GM06990 (cell line): Measurements from ENCODE around the gene NOS1.

ENCODE experiments used
- DNase-seq: peaks from one replicate; pipeline ENCODE4 v3.0.0-alpha.2; 2011; ENCODE audit not compliant: insufficient read length; ENCODE audit errors: extremely low read depth
- H3K27me3 ChIP-seq: replicated peaks from 2 replicates; pipeline ENCODE4 v1.6.0; 2011; ENCODE audit warnings: low read length; ENCODE audit not compliant: control insufficient read depth, insufficient read depth
- H3K36me3 ChIP-seq: 2 replicates; pipeline ENCODE4 v1.5.1; 2011; ENCODE audit warnings: low read length; ENCODE audit not compliant: control insufficient read depth, insufficient read depth
- H3K4me3 ChIP-seq: replicated peaks from 2 replicates; pipeline ENCODE4 v1.5.1; 2011; ENCODE audit warnings: low read depth, mild to moderate bottlenecking, control low read depth, low read length
- TF ChIP-seq, protein P1 (sequence below): IDR thresholded peaks from 2 replicates; pipeline ENCODE4 v1.5.1; 2011; ENCODE audit warnings: low read length, control low read depth, mild to moderate bottlenecking, inconsistent platforms; ENCODE audit not compliant: insufficient read depth, poor library complexity, severe bottlenecking

The NOS1 gene

DNA sequence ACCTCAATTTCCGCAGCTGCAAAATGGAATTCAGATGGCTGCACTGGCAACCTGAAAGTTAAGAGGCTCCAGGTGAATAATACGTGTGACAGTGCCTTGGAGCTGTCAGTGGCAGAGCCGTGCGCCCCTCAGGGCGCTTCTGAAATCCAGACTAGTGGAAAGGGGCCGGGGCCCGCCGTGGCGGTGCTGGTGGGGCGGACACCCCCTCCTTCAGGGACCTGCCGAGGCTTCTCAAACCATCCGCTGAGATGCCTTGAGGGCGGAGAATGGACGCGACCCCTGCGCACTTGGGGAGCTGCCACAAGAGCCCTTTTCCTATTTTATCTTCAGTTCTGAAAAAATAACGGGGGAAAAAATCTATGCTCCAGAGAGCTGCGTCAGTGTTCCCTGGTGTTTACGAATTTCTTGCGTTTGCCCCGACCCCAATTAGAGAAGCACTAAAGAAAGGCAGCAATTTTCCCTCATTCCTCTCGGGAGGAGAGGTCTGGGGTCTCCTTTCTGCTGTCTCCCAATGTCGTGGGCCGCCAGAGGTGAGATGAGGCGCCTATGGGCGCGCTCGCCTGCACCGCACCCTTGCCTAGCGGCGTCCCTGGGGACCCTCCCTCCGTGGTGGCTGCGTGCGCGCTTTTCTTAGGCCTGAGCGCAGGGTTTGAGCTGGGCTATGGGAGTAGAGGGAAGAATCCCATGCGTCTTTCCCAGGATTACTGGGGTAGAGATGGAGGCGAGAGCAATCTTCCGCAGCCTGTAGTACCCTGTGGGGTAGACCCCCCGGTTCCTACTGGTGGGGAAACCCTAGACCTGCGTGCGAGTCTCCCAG is 2.2 kb downstream of the NOS1 start:
- Histone ChIP-seq H3K4me3 (no peak overlapping the region), H3K27me3 (no peaks in the 10 kb centered on the region; the same call in none of the 2 replicates), H3K36me3 (no peaks in the 10 kb centered on the region)
- TF ChIP-seq, protein P1, sequence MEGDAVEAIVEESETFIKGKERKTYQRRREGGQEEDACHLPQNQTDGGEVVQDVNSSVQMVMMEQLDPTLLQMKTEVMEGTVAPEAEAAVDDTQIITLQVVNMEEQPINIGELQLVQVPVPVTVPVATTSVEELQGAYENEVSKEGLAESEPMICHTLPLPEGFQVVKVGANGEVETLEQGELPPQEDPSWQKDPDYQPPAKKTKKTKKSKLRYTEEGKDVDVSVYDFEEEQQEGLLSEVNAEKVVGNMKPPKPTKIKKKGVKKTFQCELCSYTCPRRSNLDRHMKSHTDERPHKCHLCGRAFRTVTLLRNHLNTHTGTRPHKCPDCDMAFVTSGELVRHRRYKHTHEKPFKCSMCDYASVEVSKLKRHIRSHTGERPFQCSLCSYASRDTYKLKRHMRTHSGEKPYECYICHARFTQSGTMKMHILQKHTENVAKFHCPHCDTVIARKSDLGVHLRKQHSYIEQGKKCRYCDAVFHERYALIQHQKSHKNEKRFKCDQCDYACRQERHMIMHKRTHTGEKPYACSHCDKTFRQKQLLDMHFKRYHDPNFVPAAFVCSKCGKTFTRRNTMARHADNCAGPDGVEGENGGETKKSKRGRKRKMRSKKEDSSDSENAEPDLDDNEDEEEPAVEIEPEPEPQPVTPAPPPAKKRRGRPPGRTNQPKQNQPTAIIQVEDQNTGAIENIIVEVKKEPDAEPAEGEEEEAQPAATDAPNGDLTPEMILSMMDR = no peak
- no peak for DNase-seq

GRCh38 chr12:117356048-117356447 is 5.4 kb downstream of the NOS1 start:
- H3K27me3 ChIP-seq = no peaks in the 10 kb centered on the region; the same call in 1 of the 2 replicates
- TF ChIP-seq, protein P1 = no peak
- no peaks in the 10 kb centered on the region for H3K36me3 ChIP-seq
- no peak for DNase-seq
- H3K4me3 ChIP-seq = no peak overlapping the region

DNA sequence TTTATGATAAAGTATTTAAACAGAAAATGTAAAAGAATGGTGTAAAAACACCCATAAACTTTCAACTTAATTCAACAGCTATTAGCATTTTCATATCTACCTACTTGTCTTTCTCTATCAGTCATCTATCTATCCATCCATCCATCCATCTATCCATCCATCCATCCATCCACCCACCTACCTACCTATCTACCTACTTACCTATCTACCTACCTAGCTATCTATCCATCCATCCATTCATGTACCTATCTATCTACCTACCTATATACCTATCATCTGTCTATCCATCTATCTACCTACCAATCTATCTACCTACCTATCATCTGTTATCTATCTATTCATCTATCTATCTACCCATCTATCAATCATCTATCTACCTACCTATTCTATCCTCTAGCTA is 8.5 kb downstream of the NOS1 start:
- TF ChIP-seq, protein P1 = no peak
- no peaks in the 10 kb centered on the region for H3K27me3 ChIP-seq
- H3K36me3 ChIP-seq = no peaks in the 10 kb centered on the region
- H3K4me3 ChIP-seq = no peak overlapping the region
- DNase-seq = no peak

GRCh38 chr12:117352206-117352605 is 9.2 kb downstream of the NOS1 start:
- H3K27me3 ChIP-seq = no peaks in the 10 kb centered on the region
- no peak overlapping the region for H3K4me3 ChIP-seq
- DNase-seq = no peak
- TF ChIP-seq, protein P1 = no peak
- H3K36me3 ChIP-seq = no peaks in the 10 kb centered on the region

DNA sequence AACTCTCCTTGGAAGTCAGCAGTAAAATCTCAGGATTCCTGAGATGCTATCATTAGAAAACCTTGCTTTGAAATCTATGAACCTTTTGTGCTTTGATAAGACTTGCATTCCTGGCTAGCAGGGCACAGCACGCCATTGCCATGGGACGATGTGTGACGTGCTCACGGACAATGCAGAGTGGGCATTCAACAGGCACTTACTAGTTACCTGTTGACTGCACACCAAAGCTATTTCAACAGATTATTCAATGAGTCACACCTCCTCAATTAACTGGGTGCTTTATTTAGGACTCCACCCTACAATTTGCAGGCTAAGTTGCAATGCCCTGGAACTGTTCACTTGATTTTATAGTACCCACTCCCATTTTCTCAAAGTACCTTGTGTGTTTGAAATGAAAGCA is 11.3 kb downstream of the NOS1 start:
- no peak for DNase-seq
- Histone ChIP-seq H3K27me3 (no peaks in the 10 kb centered on the region), H3K36me3 (no peaks in the 10 kb centered on the region), H3K4me3 (no peak overlapping the region)
- TF ChIP-seq, protein P1 = no peak
